ENCODE measurements around the gene WLS.
"Not testable (repeated sequence)": the region's sequence is repeated elsewhere in the genome, so short reads cannot be mapped to it uniquely, and the experiment has no call there.

Gene WLS

DNA sequence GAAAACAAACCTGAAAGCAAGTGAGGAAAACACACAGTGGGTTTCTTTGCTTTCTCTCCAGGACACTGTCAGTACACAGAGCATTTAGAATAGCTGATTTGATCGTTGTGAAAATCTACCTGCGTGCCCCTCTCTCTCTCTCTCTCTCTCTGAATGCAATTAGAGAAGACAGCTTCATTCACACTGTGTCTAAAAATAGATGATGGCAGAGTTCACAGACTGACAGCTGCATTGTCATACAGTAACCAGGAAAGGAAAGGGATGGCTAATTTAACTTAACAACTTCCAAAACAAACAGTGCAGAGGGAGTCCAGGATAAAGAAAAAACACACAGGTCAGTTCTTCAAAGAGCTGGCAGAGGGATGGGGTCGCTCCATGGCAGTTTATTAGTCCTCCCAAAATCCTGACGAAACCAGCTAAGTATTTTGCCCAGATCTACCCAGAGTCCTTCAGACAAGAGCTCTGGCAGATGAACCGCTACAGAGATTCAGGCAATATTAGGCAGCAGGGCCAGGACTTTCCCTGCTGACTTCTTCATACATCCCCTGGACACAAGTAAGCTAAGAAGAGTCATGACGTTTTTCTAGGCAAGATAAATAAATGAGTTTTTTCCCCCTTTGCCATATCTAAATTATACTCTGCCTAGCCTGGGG is 58.9 kb downstream of the WLS start:
- H3K27ac ChIP-seq = peak overlapping the region; percentile 40
- TF ChIP-seq, protein P1, sequence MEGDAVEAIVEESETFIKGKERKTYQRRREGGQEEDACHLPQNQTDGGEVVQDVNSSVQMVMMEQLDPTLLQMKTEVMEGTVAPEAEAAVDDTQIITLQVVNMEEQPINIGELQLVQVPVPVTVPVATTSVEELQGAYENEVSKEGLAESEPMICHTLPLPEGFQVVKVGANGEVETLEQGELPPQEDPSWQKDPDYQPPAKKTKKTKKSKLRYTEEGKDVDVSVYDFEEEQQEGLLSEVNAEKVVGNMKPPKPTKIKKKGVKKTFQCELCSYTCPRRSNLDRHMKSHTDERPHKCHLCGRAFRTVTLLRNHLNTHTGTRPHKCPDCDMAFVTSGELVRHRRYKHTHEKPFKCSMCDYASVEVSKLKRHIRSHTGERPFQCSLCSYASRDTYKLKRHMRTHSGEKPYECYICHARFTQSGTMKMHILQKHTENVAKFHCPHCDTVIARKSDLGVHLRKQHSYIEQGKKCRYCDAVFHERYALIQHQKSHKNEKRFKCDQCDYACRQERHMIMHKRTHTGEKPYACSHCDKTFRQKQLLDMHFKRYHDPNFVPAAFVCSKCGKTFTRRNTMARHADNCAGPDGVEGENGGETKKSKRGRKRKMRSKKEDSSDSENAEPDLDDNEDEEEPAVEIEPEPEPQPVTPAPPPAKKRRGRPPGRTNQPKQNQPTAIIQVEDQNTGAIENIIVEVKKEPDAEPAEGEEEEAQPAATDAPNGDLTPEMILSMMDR (conservative IDR thresholded peaks at IDR 0.05) = no peak

DNA sequence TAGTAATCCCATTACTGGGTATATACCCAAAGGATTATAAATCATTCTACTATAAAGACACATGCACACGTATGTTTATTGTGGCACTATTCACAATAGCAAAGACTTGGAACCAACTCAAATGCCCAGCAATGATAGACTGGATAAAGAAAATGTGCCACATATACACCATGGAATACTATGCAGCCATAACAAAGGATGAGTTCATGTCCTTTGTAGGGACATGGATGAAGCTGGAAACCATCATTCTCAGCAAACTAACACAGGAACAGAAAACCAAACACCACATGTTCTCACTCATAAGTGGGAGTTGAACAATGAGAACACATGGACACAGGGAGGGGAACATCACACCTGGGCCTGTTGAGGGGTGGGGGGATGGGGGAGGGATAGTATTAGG is 60.5 kb downstream of the WLS start:
- H3K27ac ChIP-seq = not testable (repeated sequence)

DNA sequence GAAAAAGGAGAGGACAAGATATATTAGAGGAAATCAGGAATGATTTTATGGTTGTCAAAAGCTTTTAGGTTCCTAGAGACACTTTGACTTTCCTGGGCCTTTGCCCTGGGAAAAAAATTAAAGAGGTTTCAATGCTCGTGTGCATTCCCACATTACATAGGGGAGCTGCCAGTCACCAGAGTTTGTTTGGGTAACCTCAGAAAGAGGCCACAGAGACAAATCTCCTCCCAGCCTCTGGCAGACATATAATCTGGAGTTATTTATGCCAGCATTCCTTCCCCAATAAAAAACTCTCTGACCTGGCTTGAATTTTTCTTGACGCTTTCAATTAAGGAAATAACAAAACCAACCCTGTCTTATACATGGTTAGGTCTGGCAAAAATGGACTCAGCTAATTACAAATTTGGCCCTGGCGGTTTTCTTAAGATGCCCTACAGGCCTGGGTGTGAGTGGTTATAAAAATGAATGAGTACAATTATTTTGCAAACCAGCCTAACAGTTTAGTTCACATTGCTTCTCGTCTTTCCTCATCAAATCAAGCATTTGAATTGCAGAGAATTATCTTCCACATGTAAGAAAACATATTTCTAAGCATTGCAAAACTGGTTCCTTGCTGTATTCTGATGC is 63.7 kb downstream of the WLS start:
- TF ChIP-seq, protein P1 (conservative IDR thresholded peaks at IDR 0.05) = no peak
- no peak overlapping the region for H3K27ac ChIP-seq

DNA sequence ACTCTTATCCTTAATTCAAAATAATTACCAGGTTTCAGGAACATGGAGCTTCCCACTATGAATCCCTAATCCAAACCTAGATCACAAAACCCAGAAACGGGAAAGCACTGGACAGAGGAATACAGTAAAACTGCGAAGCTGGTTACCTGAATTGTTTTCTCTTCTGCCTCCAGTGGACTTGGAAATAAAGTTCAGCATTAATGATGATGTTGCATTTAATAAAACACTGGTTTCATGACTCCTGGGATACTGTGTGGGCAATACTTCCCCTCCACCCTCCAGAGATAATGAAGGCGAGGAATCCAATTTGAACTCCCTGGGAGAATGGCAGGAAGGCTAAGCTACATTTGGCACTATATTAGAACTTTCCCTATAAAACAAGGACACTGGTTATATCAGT is 65.1 kb downstream of the WLS start:
- H3K27ac ChIP-seq = no peak overlapping the region
- TF ChIP-seq, protein P1 (conservative IDR thresholded peaks at IDR 0.05) = no peak

DNA sequence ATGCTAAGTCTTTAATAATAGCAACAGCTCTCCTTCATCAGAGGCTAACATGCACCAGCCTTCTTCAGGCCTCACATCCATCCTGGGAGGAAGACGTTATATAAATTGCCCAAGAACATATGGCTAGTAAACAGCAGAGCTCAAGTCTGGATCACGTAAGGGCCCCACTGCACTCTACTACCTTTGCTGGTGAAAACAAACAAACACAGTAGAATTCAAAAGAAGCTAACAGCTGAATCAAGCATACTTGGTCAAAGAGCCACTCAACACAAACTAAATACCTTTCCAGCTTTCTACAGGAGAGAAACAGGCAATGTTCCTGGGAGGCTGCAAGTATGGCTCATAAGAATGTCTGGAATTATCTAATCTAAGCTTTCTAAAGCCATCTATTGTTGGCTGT is 66.0 kb downstream of the WLS start:
- TF ChIP-seq, protein P1 (conservative IDR thresholded peaks at IDR 0.05) = no peak
- H3K27ac ChIP-seq = no peak overlapping the region

DNA sequence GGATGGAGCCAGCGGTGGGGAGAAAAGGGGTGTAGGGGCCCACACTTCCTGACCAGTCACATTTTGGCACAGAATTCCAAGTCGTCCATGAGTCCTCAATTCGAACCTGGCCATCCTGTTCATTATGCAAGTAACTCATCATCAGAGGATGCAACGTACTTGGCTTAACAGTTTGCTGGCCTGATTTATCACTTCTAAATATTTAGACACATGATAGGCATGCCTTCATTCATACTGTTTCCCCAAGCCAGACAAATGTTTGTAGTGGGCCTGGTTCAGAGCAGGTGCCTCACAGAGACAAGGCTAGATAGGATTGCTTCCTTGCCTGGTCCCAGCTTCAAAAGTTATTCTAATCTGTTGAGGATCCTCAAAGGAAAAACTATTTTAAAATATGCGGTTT is 66.7 kb downstream of the WLS start:
- TF ChIP-seq, protein P1 (conservative IDR thresholded peaks at IDR 0.05) = no peak
- H3K27ac ChIP-seq = no peak overlapping the region

DNA sequence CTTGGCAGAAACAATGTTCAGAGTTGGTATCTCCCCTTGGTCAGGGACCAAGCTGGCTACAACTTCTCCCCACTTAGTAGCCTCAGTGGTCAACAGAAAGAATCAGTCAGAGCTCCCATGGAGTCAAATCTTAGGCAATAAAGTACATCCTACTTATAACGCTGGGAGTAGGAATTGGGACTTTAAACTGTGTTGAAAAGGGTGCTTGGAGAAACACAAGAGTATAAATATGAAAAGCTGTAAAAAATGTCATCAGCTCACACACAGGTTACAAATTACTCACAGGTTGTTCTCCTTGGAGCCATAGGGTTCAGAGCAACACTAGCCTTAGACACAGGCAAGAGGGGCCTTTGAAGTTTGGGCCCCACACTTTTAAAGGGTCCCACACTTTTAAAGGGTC is 67.4 kb downstream of the WLS start:
- TF ChIP-seq, protein P1 (conservative IDR thresholded peaks at IDR 0.05) = no peak

DNA sequence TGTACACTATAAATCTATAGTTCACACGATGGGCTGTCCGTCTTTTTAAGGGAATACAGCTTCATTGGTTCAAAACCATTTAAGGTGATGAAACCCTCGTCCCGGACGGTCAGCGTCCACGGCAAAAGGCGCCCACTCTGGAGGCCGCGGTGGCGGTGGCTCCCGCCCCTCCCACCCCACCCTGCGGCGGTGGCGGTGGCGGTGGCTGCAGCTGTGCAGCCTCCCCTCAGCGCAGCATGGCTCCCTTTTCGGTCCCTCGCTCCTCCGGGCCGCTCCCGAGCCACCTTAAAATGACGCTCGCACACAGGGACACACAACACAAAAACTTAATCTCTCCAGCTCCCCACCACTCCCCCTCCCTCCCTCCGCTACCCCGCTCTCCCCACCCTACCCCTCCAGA is 69.1 kb downstream of the WLS start:
- TF ChIP-seq, protein P1 (conservative IDR thresholded peaks at IDR 0.05) = no peak
- no peak overlapping the region for H3K27ac ChIP-seq

More for the DNA sequence above, 67.4 kb downstream of the WLS start:
- H3K27ac ChIP-seq = no peak overlapping the region
